DOHH2 (cell line): ENCODE measurements around the gene CCR4.
"Not testable (repeated sequence)": the region's sequence is repeated elsewhere in the genome, so short reads cannot be mapped to it uniquely, and the experiment has no call there.

Experiments
- H3F3A ChIP-seq: fragments of 200-600 bp; sonication (generic), shearing (Covaris generic); 2 replicates; pipeline ENCODE4 v1.6.0; 2016; ENCODE audit warnings: antibody characterized with exemption, mild to moderate bottlenecking; ENCODE audit not compliant: control insufficient read depth, insufficient read depth
- H3K27ac ChIP-seq: fragments of 200-600 bp; sonication (generic); 2 replicates; pipeline ENCODE4 v1.5.1; 2014; ENCODE audit warnings: low read depth, mild to moderate bottlenecking, low read length, moderate library complexity
- H3K27me3 ChIP-seq: fragments of 200-600 bp; sonication (generic); 2 replicates; pipeline ENCODE4 v1.6.1; 2014; ENCODE audit warnings: mild to moderate bottlenecking, low read length, mixed read lengths; ENCODE audit not compliant: control insufficient read depth
- H3K36me3 ChIP-seq: fragments of 200-600 bp; sonication (generic); 2 replicates; pipeline ENCODE4 v1.6.1; 2014; ENCODE audit warnings: mild to moderate bottlenecking, low read length, moderate library complexity, mixed read lengths; ENCODE audit not compliant: control insufficient read depth
- H3K4me1 ChIP-seq: fragments of 200-600 bp; sonication (generic); 2 replicates; pipeline ENCODE4 v1.6.1; 2014; ENCODE audit warnings: mild to moderate bottlenecking, low read length, mixed read lengths; ENCODE audit not compliant: control insufficient read depth
- H3K4me2 ChIP-seq: fragments of 200-600 bp; sonication (generic); 2 replicates; pipeline ENCODE4 v1.6.0; 2014; ENCODE audit warnings: mild to moderate bottlenecking, low read length, moderate library complexity
- H3K4me3 ChIP-seq: fragments of 200-600 bp; sonication (generic); 2 replicates; pipeline ENCODE4 v1.5.1; 2014; ENCODE audit warnings: mild to moderate bottlenecking, low read length, mixed read lengths
- H3K79me2 ChIP-seq: fragments of 200-600 bp; sonication (generic); 2 replicates; pipeline ENCODE4 v1.6.1; 2014; ENCODE audit warnings: mild to moderate bottlenecking, low read length, mixed read lengths; ENCODE audit not compliant: control insufficient read depth
- H3K9me2 ChIP-seq: fragments of 200-600 bp; sonication (generic); replicated peaks from 2 replicates; pipeline ENCODE4 v1.6.1; 2014; ENCODE audit warnings: mild to moderate bottlenecking, low read length, mixed read lengths; ENCODE audit not compliant: control insufficient read depth
- H3K9me3 ChIP-seq: fragments of 200-600 bp; sonication (generic); 2 replicates; pipeline ENCODE4 v1.6.1; 2014; ENCODE audit warnings: antibody characterized with exemption, low read length, mixed read lengths; ENCODE audit not compliant: control insufficient read depth, insufficient read depth
- H4K20me1 ChIP-seq: fragments of 200-600 bp; sonication (generic); 2 replicates; pipeline ENCODE4 v1.6.0; 2014; ENCODE audit warnings: low read depth, mild to moderate bottlenecking, antibody characterized with exemption, low read length, moderate library complexity; ENCODE audit not compliant: control insufficient read depth, insufficient read depth
- EZH2phosphoT487 ChIP-seq: fragments of 200-600 bp; sonication (generic); IDR thresholded peaks from 2 replicates; pipeline ENCODE4 v1.6.1; 2017; ENCODE audit warnings: borderline replicate concordance, mild to moderate bottlenecking, antibody characterized with exemption, low read length, moderate library complexity, mixed read lengths
- TF ChIP-seq, protein P1 (sequence below): fragments of 200-600 bp; sonication (generic); IDR thresholded peaks from one replicate; pipeline ENCODE4 v1.5.1; 2014; ENCODE audit warnings: antibody characterized with exemption, mild to moderate bottlenecking, low read depth, low read length; ENCODE audit not compliant: poor library complexity, severe bottlenecking

CCR4 gene

DNA sequence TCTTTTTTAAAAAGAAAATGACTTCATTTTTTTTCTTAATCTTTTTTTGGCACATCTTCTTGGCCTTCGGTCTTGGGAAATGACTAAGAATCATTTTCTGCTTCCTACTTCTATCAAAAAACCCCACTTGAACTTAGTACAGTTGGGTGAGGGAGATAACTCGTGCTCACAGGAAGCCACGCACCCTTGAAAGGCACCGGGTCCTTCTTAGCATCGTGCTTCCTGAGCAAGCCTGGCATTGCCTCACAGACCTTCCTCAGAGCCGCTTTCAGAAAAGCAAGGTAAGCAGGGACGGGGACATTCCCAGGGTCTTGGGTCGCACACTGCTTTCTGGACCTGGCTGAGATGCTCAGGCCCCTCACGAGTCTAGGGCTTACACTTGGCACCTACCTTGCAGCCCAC lies at the start of gene CCR4:
Gene CCR4 (plus strand): TSS at position 235 of the 402 bp plus-strand sequence. CDS start 1,779 bp downstream, outside the sequence.
- no peaks in the 10 kb centered on the region for H3F3A ChIP-seq
- H3K4me3 ChIP-seq = no peak within 1 kb of the TSS
- H3K9me2 ChIP-seq = no peaks in the 10 kb centered on the region
- peaks cover 12% of the 10 kb centered on the region; the same call in 1 of the 2 replicates for H3K27me3 ChIP-seq
- H3K4me1 ChIP-seq = no peaks in the 10 kb centered on the region
- TF ChIP-seq EZH2phosphoT487 = no peak
- TF ChIP-seq, protein P1, sequence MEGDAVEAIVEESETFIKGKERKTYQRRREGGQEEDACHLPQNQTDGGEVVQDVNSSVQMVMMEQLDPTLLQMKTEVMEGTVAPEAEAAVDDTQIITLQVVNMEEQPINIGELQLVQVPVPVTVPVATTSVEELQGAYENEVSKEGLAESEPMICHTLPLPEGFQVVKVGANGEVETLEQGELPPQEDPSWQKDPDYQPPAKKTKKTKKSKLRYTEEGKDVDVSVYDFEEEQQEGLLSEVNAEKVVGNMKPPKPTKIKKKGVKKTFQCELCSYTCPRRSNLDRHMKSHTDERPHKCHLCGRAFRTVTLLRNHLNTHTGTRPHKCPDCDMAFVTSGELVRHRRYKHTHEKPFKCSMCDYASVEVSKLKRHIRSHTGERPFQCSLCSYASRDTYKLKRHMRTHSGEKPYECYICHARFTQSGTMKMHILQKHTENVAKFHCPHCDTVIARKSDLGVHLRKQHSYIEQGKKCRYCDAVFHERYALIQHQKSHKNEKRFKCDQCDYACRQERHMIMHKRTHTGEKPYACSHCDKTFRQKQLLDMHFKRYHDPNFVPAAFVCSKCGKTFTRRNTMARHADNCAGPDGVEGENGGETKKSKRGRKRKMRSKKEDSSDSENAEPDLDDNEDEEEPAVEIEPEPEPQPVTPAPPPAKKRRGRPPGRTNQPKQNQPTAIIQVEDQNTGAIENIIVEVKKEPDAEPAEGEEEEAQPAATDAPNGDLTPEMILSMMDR = no peak
- no peaks in the 10 kb centered on the region for H3K9me3 ChIP-seq
- no peaks in the 10 kb centered on the region for H4K20me1 ChIP-seq
- H3K79me2 ChIP-seq = no peaks in the 10 kb centered on the region
- no peaks in the 10 kb centered on the region for H3K36me3 ChIP-seq
- H3K4me2 ChIP-seq = no peak within 1 kb of the TSS
- no peak within 1 kb of the TSS for H3K27ac ChIP-seq

DNA sequence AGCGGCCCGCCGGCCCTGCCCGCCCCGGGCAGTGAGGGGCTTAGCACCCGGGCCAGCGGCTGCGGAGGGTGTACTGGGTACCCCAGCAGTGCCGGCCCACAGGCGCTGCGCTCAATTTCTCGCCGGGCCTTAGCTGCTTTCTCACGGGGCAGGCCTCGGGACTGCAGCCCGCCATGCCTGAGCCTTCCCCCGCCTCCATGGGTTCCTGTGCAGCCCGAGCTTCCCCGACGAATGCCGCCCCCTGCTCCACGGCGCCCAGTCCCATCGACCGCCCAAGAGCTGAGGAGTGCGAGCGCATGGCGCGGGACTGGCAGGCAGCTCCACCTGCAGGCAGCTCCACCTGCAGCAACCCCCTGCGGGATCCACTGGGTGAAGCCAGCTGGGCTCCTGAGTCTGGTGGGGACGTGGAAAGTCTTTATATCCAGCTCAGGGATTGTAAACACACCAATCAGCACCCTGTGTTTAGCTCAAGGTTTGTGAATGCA lies 48.5 kb upstream of the CCR4 start:
- H3F3A ChIP-seq, H3K9me2 ChIP-seq, H3K4me2 ChIP-seq, H3K79me2 ChIP-seq, H3K36me3 ChIP-seq, H3K4me3 ChIP-seq, H3K27me3 ChIP-seq, H3K27ac ChIP-seq, H3K4me1 ChIP-seq, H3K9me3 ChIP-seq, H4K20me1 ChIP-seq: not testable (repeated sequence)

GRCh38 chr3:32903953-32904352 lies 47.5 kb upstream of the CCR4 start:
- no peak overlapping the region for H3K4me3 ChIP-seq
- no peaks in the 10 kb centered on the region for H3K36me3 ChIP-seq
- TF ChIP-seq, protein P1 = no peak
- no peak for TF ChIP-seq EZH2phosphoT487

DNA sequence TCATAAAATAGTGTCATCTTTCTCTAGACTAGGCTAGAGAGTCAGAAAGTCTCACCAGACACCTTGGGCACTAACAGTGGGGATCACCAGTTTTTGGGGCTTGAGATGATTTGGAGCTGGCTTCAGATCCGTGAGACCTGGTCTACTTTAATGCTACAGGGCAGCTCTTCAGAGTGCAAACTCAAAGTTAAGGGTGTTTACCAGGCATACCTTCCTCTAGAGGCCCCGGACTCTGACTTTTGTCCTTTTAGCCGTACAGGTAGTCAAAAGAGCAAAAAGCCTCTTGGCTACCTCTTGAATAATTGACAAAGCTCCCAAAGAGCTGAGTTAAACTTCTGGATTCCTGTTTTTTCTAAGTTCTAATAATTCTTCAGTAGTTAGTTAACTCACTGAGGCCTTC lies 41.4 kb upstream of the CCR4 start:
- no peak overlapping the region for H3K4me3 ChIP-seq
- H3K9me2 ChIP-seq = no peaks in the 10 kb centered on the region
- no peaks in the 10 kb centered on the region for H4K20me1 ChIP-seq
- no peak overlapping the region for H3K4me2 ChIP-seq
- H3F3A ChIP-seq = no peaks in the 10 kb centered on the region
- H3K36me3 ChIP-seq = no peaks in the 10 kb centered on the region
- H3K9me3 ChIP-seq = no peaks in the 10 kb centered on the region
- H3K27ac ChIP-seq = no peak overlapping the region
- TF ChIP-seq, protein P1 = no peak
- H3K79me2 ChIP-seq = no peaks in the 10 kb centered on the region
- H3K4me1 ChIP-seq = no peaks in the 10 kb centered on the region
- no peaks in the 10 kb centered on the region for H3K27me3 ChIP-seq

More at GRCh38 chr3:32903953-32904352, 47.5 kb upstream of the CCR4 start:
- Histone ChIP-seq H3K9me2 (no peaks in the 10 kb centered on the region), H3K27ac (no peak overlapping the region), H3K4me2 (no peak overlapping the region), H3K4me1 (no peaks in the 10 kb centered on the region), H3K9me3 (no peaks in the 10 kb centered on the region), H3F3A (no peaks in the 10 kb centered on the region), H3K79me2 (no peaks in the 10 kb centered on the region), H3K27me3 (no peaks in the 10 kb centered on the region), H4K20me1 (no peaks in the 10 kb centered on the region)
